UCSD-AML1 (cell line): Measurements from ENCODE around the gene ORMDL2.

Source experiments
- DNase-seq: peaks from one replicate; lab custom pipeline; 2025; ENCODE audit not compliant: unreplicated experiment; lab: John Stamatoyannopoulos, UW

ORMDL2 gene

GRCh38 chr12:55817345-55818139 lies at the start of gene ORMDL2, which contains the start of gene SARNP:
ORMDL2 (plus strand) TSS chr12:55818041; CDS start chr12:55819000, 959 bp downstream.
SARNP (minus strand) TSS chr12:55817724; CDS start chr12:55817701, 23 bp downstream.
- peak; percentile 95 for DNase-seq

GRCh38 chr12:55771736-55772135 lies 46.1 kb upstream of the ORMDL2 start:
- DNase-seq = no peak

- no peak for DNase-seq
Measured at GRCh38 chr12:55777856-55778255, 40.0 kb upstream of the ORMDL2 start.

- no peak for DNase-seq
Measured at GRCh38 chr12:55780685-55781084, 37.2 kb upstream of the ORMDL2 start.

GRCh38 chr12:55788546-55788945 lies 29.3 kb upstream of the ORMDL2 start:
- no peak for DNase-seq

- DNase-seq = no peak
Measured at GRCh38 chr12:55789171-55789570, 28.7 kb upstream of the ORMDL2 start.

GRCh38 chr12:55789893-55790292 lies 27.9 kb upstream of the ORMDL2 start:
- DNase-seq = no peak

- DNase-seq = no peak
Measured at GRCh38 chr12:55795950-55796349, 21.9 kb upstream of the ORMDL2 start.

- peak; percentile 10 for DNase-seq
Measured at GRCh38 chr12:55797068-55797467, 20.8 kb upstream of the ORMDL2 start.

GRCh38 chr12:55797550-55797949 lies 20.3 kb upstream of the ORMDL2 start:
- no peak for DNase-seq

- no peak for DNase-seq
Measured at GRCh38 chr12:55806982-55807381, 10.9 kb upstream of the ORMDL2 start.

GRCh38 chr12:55809274-55809673 lies 8.6 kb upstream of the ORMDL2 start:
- no peak for DNase-seq

GRCh38 chr12:55812088-55812487 lies 5.8 kb upstream of the ORMDL2 start:
- DNase-seq = no peak

GRCh38 chr12:55814257-55814656 lies 3.6 kb upstream of the ORMDL2 start:
- no peak for DNase-seq

GRCh38 chr12:55815473-55815872 lies 2.4 kb upstream of the ORMDL2 start:
- no peak for DNase-seq

GRCh38 chr12:55816881-55817344 lies 928 bp upstream of the ORMDL2 start:
- no peak for DNase-seq

GRCh38 chr12:55818140-55818728 lies 393 bp downstream of the ORMDL2 start:
- DNase-seq = no peak

GRCh38 chr12:55818886-55819285 lies 1.0 kb downstream of the ORMDL2 start:
- no peak for DNase-seq

- no peak for DNase-seq
Measured at GRCh38 chr12:55820679-55821078, 2.8 kb downstream of the ORMDL2 start.

- DNase-seq = no peak
Measured at GRCh38 chr12:55822228-55822627, 4.4 kb downstream of the ORMDL2 start.

GRCh38 chr12:55823419-55823818 lies 5.6 kb downstream of the ORMDL2 start:
- no peak for DNase-seq

GRCh38 chr12:55824726-55825125 lies 6.9 kb downstream of the ORMDL2 start:
- DNase-seq = no peak
